CD4-positive, alpha-beta T cell treated with Interleukin-15 for 1 hour (primary cell): ENCODE measurements around the gene NKG7.
A peak's percentile ranks its signal among the peaks of the same experiment; 100 is the strongest.

Experiments used
- DNase-seq: peaks from one replicate; pipeline ENCODE4 v3.0.0-alpha.2; 2020

The NKG7 gene

DNA sequence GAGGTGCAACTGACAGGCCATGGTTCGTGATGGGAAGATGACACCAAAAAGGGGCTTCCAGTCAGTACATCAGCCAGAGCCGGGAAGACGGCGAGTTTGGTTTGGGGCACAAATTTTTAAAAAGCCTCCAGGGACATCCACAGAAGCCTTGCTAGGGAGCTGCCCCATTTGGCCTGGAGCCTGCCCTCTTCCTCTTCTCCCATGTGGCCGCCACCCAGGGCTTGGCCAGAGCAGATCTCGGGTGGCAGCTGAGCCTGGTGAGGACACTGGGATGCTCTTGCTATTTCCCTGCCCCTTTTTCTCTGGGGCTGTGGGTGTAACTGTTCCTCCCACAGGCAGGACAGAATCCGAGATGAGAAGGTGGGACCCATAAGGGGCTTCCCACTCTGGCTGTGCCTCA lies 14.5 kb downstream of the NKG7 start:
- DNase-seq, result no peak

DNA sequence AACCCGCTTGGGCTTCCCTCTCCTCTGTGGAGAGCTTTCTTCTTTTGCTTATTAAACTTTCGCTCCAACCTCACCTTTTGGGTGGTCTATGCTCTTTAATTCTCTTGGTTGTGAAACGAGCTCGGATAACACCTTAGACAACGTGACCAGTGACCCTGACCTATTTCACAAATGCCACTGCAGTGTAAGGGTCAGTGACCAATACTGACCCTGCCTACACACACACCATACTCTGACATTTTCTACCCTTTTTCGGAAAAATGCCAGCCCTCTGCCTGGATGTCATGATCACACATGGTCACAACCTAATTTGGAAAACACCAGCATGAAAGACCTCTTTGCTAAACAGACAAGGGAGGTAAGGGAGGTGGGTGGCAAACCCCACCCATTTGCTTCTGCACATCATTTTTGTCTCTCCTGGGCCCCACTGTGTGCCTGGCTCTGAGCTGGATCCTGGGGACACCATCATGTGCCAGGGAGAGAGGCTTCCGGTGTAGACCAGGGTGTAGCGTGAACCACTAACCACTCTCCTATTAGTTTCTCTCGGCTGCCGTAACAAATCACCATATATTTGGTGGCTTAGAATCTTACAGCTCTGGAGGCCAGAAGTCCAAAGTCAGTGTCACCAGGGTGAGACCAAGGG lies 16.2 kb downstream of the NKG7 start:
- no peak for DNase-seq

DNA sequence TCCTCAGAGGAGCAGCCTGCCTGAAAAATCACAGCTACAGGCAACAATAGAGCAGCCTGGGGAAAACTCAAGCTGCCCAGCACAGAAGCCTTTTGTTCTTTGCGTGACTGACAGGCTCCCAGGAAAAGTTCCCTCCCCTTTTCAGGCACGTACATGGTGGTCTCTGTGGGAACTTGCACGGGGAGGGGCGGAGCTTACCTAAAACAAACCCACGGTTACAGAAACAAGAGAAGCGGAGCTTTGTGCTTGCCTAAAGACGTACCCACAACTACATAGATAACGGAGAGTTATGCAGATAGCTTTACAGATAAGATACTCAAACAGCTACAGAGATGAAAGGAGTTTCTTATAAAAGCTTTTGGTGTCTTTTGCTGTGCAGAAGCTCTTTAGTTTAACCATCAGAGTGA lies 17.7 kb downstream of the NKG7 start:
- DNase-seq, result peak; percentile 41

DNA sequence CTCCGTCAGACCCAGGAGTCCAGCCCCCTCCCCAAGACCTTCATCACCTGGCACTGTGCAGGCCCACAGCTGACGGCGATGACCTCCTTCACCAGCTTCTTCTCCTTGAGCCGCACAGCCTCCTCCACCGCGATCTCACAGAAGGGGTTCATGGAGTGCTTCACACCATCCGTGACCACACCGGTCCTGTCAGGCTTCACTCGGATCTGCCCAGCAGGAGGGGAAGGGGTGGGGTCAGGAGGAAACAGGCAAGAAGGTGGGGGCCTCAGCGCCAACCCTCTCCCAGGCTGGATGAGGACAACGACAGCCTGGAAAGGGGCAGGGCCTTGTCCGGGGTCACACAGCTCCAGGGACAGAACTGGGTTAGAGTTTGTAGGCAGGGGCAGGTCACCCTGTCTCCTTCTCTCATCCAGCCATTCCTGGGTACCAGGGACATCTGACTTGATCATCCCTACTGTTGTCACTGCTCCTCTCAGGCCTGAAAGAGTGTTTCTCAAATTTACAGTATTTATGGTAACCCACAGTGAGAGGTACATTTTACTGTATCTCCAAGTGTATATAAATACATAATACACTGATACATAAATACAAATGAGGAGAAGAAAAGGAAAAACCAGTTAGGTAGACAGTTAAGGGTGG lies 18.2 kb downstream of the NKG7 start:
- no peak for DNase-seq

DNA sequence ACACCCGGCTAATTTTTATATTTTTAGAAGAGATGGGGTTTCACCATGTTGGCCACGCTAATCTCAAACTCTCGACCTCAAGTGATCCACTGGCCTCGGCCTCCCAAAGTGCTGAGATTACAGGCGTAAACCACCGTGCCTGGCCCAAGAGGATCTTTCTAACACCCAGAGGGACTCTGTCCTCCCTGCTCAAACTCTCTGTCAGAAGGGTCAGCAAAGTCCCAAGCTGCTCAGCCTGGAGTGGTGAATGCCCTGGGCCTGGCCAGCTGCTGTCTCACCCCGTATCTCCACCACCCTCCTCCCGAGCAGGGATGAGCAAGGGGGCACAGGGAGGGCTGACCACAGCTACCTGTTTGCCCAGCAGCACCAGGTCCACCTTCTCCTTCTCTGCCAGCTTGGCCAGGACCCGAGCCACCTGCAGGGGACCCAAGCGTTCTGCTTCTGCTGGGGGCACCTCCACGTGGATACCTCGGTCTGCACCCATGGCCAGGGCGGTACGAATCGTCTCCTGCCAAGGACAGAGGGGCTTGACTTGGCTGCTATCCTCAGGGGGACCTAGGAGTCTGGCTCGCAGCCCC lies 19.6 kb downstream of the NKG7 start:
- DNase-seq, result no peak

DNA sequence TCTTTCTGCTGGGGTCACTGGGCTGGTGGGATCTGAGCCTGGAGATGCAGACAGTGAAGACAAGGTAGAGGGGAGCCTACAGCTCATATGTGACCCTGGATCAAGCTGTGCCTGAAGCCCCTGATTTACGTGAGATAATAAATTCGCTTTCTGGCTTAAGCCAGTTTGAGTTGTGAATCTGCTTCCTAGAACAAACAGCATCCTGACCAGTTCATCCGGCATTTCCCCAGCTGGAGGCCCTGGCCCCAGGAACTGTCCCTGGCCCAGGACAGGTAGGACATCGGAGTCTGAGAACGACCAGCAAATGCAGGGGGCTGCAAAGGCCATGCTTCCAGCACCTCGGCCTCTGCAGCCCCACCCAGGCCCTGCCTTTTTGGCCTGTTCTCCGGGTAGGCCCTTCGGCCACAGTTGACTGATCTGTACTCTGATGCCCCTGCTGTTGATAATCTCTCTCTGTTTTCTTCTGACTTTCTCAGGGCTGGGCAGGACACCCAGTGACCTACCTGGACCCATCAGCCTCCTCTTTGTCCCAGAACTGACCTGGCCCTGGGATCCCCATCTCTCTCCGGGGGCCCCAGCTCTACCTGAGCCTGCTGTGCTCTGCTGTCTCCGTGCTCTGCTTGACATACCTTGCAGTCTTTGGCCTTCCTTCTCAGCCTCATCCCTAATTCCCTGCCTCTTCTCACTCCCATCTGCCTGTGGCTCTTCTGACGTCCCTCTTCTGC lies 21.0 kb downstream of the NKG7 start:
- no peak for DNase-seq

DNA sequence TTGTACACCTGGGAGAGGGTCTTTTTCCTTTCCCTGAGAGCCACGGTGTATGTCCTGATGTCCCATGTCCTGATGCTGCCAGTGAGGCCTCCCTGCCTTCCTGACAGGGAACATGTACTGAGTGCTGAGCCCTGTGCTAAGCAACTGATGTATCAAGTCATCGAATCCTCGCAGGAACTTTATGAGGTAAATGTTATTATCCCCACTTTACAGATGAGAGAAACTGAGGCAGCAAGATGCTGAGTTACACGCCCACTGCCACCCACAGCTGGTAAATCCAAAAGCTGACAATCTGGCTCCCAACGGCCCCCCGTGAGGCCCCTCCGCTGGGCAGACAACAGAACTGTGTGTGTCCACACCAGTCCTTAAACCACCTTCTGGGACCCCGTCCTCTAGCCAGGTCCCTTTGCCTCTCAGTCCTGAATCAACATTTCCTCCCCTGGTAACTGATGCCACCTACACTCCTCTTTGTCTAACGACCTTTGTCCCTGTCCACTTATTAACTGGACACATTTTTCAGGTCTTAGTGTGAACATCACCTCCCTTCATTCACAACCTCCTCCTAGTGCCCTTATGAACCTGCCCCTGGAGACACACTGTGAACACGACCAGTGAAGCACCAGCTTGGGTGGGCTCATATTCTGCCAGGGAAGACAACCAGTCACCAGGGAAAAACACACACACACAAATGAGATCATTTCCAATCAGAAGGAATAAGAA lies 25.1 kb downstream of the NKG7 start:
- DNase-seq, result no peak

DNA sequence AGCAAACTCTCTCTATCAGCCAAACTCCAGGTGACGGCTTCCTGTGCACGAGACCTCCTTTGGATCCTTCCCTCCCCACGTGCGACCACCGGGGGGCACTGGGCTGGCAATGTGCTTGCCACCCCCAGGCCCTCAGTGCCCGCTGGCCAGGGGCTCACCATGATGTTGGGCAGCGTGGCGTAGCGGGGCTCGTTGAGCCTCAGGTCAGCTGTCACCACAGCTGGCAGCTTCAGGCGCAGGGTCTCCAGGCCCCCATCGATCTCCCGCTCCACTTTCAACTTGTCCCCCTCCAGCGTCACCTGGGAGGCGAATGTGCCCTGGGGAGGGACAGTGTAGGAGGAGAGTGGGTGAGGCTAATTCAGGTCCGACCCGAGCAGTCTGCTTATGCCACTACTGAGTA lies 25.7 kb downstream of the NKG7 start:
- no peak for DNase-seq

DNA sequence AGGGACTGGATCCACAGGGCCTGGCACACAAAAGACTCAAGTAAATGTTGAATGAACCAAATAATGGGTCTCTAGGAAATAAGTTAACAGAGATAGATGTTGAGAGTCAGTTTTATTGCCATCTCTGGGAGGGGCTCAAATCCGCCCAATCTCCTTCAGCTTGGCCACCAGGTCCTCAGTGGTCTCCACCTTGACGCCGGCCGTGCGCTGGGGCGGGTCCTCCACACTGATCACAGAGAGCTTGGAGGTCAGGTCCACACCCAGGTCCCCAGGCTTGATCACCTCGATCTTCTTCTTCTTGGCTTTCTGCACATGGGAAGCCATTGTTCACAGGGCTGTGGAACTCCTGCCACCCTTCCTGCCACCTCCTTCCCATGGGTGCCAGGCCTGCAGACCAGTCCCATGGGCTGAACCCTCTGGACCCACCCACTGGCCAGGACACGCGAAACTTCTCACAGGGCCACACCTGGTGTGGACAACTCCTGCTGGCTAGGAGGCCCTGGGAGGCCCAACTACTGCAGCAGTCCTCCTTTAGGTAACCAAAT lies 27.3 kb downstream of the NKG7 start:
- no peak for DNase-seq

DNA sequence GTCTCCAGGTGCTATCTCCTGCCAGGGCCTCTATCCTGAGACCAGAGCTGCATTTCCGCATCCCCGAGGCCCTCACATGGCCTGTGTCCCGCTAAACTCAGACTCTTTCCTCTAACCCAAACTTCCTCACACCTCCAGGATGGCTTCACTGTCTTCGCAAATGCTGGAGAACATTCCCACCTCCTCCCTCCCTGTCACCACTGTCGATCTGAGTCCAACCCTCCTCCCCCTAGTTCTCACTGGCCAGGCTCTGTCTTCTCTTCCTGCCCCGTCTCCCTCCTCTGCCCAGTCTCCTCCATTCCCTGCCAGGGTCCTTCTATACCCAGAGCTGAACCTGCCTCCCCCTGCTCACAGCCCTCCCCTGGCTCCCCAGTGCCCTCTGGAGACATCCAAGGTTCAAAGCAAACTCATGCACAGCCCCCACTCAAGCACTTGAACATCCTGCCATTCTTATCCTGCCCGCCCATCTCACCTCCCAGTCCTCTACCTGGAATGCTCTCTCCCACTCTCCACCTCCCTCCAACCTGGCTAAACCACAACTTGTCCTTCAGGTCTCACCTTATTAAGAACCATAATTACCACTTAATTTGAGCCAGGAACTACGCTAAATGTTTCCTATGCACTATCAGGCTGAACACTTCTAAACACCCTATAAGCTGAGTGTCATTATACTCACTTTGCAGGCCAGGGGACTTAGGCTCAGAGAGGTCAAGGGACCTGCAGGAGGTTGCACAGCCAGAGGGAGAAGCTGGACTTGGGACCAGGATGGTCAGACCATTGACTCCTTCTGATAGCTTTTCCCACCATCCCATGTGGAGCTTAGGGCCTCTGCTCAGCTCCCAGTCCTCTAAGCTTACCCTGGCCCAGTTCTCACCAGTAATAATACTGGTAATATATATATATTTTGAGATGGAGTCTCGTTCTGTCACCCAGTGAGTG lies 29.6 kb downstream of the NKG7 start:
- no peak for DNase-seq

DNA sequence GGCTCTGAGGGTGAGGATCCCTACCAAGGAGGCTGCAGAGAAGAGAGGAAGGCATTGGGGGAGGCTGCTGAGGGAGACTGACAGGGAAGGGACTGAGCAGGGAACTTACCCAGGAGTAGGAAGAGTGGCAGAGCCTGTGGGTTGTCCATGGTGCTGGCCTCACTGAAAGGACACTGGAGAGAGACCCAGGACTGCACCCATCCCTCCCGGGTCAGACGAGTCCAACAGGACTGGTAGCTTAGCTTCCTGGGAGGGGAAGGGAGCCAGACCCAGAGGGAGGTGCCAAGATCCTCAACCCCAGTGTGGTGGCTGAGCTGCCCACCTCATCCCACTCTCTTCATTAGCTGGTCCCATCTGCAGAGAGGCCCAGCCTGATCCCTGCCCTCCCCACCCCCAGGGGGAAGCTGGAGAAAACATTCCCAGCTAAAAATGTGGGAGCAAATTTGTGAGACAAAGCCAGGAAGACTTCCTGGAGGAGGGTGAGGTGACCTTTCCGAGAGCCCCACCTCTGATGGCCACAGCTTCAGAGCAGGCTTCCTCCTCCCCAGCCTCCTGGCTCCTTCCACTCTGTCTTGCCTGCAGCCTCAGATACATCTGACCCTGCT lies 30.4 kb downstream of the NKG7 start, which contains the start of gene VSIG10L:
Gene VSIG10L (minus strand): TSS at position 164 of the 605 bp plus-strand sequence. CDS start 15 bp downstream, at position 149.
- DNase-seq, result no peak

DNA sequence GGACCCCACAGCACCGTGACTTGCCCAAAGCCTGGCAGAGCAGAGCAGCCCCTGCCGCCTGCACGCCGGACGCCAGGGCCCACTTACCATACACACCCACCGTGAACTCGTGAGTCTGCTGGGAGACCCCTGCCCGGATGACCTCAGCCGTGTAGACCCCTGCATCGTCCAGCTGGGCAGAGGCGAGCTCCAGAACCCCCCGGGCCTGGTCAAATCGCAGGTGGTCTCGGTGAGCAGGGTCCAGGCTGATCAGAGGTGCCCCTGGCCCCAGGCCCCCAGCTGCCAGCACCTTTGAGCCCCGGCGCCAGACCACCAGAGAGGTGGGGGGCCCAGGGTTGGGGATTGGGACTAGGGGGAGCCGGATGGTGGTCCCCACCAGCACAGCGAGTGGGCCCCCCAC lies 31.4 kb downstream of the NKG7 start:
- DNase-seq, result no peak

DNA sequence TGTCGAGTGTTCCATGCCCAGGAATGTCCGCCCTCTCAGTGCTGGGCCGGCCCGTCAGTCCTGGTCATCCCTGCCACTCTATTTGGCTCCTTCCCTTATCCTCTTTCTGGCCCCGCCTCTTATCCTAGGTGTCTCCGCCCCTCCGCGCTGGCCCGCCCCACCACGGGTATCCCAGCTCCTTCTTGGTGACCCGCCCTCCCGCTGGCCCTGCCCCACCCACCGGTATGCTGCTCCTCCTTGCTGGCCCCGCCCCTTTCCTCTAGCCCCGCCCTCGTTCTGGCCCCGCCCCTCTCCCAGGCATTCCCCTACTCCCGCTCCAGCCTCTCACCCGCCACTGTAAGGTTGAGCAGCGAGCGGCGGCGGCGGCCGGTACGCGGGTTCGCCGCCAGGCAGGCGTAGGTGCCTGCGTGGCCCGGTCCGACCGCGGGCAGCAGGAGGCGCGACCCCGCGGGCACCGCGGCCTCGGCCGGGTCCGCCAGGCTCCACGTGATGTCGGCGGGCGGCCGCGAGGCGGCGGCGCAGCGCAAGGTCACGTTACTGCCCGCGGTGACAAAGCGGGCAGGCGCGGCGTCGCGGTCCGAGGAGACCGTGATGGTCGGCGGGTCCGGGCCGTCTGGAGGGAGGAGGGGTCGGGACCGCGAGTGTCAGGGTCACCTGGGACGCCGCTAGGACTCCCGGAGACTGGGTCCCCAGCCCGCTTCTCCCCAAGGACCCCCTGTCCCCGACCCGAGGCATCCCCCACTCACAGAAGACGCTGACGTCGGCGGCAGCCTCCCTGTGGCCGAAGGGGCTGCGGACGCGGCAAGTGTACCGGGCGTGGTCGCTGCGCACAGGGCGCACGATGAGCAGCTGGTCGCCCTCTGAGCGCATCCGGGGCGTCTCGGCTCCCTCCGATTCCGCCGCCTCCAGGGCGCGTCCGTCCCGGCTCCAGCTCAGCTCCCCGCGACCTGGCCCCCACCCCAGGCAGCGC lies 32.5 kb downstream of the NKG7 start:
- peak; percentile 94 for DNase-seq

DNA sequence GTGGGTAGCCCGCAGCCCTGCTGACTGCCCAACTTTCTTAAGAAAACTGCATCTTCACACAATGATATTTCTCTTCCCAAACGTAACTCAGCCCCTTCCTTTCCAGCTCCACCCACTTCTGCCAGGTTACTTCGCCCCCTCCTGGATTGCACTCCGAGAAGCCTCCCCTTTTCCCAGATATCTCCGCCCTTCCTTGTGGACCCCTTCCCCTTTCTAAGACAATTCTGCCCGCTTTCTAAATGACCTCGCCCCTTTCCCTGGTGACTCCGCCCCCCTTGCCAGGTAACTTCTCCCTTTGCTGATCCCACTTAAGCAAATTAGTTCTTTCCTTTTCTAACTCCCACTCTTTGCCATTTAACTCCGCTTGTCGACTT lies 33.2 kb downstream of the NKG7 start:
- no peak for DNase-seq

DNA sequence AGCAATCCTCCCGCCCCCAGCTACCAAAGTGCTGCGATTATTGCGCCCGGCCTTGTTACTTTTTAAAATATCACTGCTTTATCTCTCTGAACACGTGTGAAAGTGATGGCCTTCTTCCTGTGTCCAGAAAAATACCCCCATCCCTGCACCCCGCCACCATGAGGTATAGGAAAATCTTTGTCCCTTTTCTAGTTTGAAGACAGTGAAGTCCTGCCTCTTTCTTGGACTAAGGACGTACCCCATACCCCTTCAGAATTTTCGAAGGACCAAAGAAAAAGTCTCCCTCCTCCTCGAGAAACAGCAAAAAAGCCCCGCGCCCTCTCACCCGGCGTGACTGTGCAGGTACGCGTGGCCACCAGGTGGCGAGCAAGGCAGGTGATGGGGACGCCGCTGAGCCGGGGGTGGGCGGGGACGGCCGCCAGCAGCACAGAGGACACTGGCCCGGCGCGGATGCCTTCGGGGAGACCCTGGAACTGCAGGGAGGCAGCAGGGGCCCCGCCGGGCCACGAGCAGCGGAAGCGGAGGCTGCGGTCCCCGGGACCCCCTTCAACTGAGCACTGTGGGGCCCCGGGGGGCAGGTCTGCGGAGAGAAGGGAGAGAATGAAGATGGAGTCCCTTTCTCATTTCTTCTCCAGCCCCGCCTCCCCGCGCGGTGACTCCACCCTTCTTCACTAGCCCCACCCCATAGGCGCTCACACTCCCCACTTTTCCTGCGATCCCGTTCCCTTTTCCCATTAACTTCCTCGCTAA lies 33.7 kb downstream of the NKG7 start:
- peak; percentile 82 for DNase-seq

DNA sequence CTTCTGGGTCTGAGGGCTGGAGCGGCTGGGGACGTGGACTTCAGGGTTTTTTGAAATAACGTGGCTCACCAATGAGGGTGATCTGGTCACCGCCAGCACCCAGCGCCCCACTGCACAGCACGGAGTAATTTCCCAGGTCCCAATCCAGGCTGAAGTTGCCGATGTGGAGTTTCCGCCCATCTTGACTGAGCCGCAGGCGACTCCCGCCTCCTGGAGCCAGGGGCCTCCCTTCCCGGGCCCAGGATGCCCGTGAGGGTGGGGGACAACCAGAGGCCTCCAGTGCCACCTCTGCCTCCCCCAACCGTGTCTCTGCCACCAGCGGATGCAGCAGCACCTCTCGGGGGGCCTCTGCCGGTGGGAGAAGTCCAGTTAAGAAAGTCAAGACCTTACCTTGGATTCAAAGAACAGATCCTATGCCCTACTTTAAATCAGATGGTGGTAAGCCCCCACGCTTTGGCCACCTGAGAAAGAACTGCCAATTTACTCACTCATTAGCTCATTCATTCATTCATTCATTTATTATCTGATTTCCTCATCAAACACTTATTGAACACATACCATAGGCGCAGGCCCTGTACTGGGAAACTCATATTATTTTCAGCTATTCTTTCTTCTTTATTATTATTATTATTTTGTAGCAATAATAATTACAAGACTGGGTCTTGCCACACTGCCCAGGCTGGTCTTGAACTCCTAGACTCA lies 34.4 kb downstream of the NKG7 start:
- no peak for DNase-seq

DNA sequence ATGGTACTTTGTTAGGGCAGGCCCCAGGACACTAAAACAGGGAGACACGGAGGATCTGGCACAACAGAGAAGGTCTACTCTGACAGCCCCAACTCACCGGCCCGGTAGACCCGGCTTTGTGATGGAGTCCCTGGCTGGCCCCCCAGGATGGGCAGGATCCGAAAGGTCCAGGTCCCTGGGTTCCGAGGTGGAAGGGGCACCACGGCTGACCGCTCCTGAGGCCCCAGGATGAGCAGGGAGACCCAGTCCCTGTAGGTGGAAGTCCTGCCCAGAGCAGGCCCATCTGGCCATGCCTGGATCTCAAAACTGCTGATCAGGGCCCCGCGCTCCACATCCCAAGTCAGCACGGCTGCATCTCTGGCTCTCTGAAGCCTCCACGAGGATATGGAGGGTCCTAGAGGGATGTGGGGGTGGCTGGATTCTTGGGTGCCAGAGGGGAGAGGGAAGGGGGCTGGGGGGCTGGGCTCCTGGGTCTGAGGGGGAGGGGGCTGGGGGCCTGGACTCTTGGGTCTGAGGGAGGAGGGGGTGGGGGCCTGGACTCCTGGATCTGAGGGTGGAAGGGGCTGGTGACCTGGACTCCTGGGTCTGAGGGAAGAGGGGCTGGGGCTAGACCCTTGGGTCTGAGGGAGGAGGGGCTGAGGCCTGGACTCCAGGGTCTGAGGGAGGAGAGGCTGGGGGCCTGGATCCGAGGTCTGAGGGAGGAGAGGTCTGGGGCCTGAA lies 35.2 kb downstream of the NKG7 start:
- DNase-seq, result no peak
